ENCODE data around the gene METTL1.

METTL1 gene

GRCh38 chr12:57800965-57801364 is 29.1 kb upstream of the METTL1 start:
- Histone ChIP-seq H3K4me2 (ENCODE audit: low read depth, low read length, poor library complexity, severe bottlenecking) (no peak overlapping the region), H3K36me3 (ENCODE audit: low read length) (peaks cover 15% of the 10 kb centered on the region; the same call in 1 of the 2 replicates), H3K9me2 (replicated peaks; ENCODE audit: insufficient read depth, low read length) (no peaks in the 10 kb centered on the region), H3K79me2 (ENCODE audit: insufficient read depth, low read length) (no peaks in the 10 kb centered on the region), H2AFZ (ENCODE audit: low read depth, low read length, severe bottlenecking) (no peak overlapping the region), H3F3A (ENCODE audit: insufficient read depth) (0 out of 2 replicates have a peak, but pooled peaks cover 5% of the 10 kb centered on the region), H3K27me3 (ENCODE audit: low read length) (no peaks in the 10 kb centered on the region), H3K9me3 (ENCODE audit: insufficient read depth, low read length) (no peaks in the 10 kb centered on the region), H3K4me3 (ENCODE audit: insufficient read depth, low read length, poor library complexity, severe bottlenecking) (no peak overlapping the region), H4K20me1 (ENCODE audit: low read depth, low read length) (no peaks in the 10 kb centered on the region), H3K9ac (ENCODE audit: low read length) (no peak overlapping the region), H3K27ac (ENCODE audit: low read depth, low read length) (no peak overlapping the region)
- TF ChIP-seq CTCF (IDR thresholded peaks at IDR 0.05; ENCODE audit: insufficient read depth, low read length, poor library complexity, severe bottlenecking): no peak
- TF ChIP-seq EZH2phosphoT487 (conservative IDR thresholded peaks at IDR 0.05; ENCODE audit: low read length): no peak

- H3K9me2 ChIP-seq (replicated peaks; ENCODE audit: insufficient read depth, low read length): no peaks in the 10 kb centered on the region
- H3K36me3 ChIP-seq (ENCODE audit: low read length): peaks cover 20% of the 10 kb centered on the region; the same call in 1 of the 2 replicates
- no peaks in the 10 kb centered on the region for H3K79me2 ChIP-seq (ENCODE audit: insufficient read depth, low read length)
These were observed 26.0 kb upstream of the METTL1 start for GRCh38 chr12:57797933-57798332.

GRCh38 chr12:57796996-57797395 is 25.1 kb upstream of the METTL1 start:
- H3K4me3 ChIP-seq (ENCODE audit: insufficient read depth, low read length, poor library complexity, severe bottlenecking): no peak overlapping the region
- no peak for TF ChIP-seq EZH2phosphoT487 (conservative IDR thresholded peaks at IDR 0.05; ENCODE audit: low read length)
- no peak for TF ChIP-seq CTCF (IDR thresholded peaks at IDR 0.05; ENCODE audit: insufficient read depth, low read length, poor library complexity, severe bottlenecking)
- H3K27me3 ChIP-seq (ENCODE audit: low read length): no peaks in the 10 kb centered on the region
- no peak overlapping the region for H3K27ac ChIP-seq (ENCODE audit: low read depth, low read length)
- H3K9me3 ChIP-seq (ENCODE audit: insufficient read depth, low read length): no peaks in the 10 kb centered on the region
- H3F3A ChIP-seq (ENCODE audit: insufficient read depth): 0 out of 2 replicates have a peak, but pooled peaks cover 5% of the 10 kb centered on the region
- H3K4me2 ChIP-seq (ENCODE audit: low read depth, low read length, poor library complexity, severe bottlenecking): no peak overlapping the region
- H3K79me2 ChIP-seq (ENCODE audit: insufficient read depth, low read length): no peaks in the 10 kb centered on the region
- no peaks in the 10 kb centered on the region for H3K9me2 ChIP-seq (replicated peaks; ENCODE audit: insufficient read depth, low read length)
- no peak overlapping the region for H3K9ac ChIP-seq (ENCODE audit: low read length)
- H3K36me3 ChIP-seq (ENCODE audit: low read length): peaks cover 20% of the 10 kb centered on the region; the same call in 1 of the 2 replicates
- no peaks in the 10 kb centered on the region for H4K20me1 ChIP-seq (ENCODE audit: low read depth, low read length)
- no peak overlapping the region for H2AFZ ChIP-seq (ENCODE audit: low read depth, low read length, severe bottlenecking)

More at GRCh38 chr12:57797933-57798332, 26.0 kb upstream of the METTL1 start:
- 0 out of 2 replicates have a peak, but pooled peaks cover 5% of the 10 kb centered on the region for H3F3A ChIP-seq (ENCODE audit: insufficient read depth)
- no peak overlapping the region for H3K4me3 ChIP-seq (ENCODE audit: insufficient read depth, low read length, poor library complexity, severe bottlenecking)
- H2AFZ ChIP-seq (ENCODE audit: low read depth, low read length, severe bottlenecking): no peak overlapping the region
- H4K20me1 ChIP-seq (ENCODE audit: low read depth, low read length): no peaks in the 10 kb centered on the region
- H3K9me3 ChIP-seq (ENCODE audit: insufficient read depth, low read length): no peaks in the 10 kb centered on the region
- H3K4me2 ChIP-seq (ENCODE audit: low read depth, low read length, poor library complexity, severe bottlenecking): no peak overlapping the region
- no peaks in the 10 kb centered on the region for H3K27me3 ChIP-seq (ENCODE audit: low read length)
- TF ChIP-seq CTCF (IDR thresholded peaks at IDR 0.05; ENCODE audit: insufficient read depth, low read length, poor library complexity, severe bottlenecking) (no peak), EZH2phosphoT487 (conservative IDR thresholded peaks at IDR 0.05; ENCODE audit: low read length) (no peak)
- no peak overlapping the region for H3K9ac ChIP-seq (ENCODE audit: low read length)
- H3K27ac ChIP-seq (ENCODE audit: low read depth, low read length): no peak overlapping the region

All from SU-DHL-6 (cell line).